ENCODE results near the gene TNPO3.

Gene TNPO3

DNA sequence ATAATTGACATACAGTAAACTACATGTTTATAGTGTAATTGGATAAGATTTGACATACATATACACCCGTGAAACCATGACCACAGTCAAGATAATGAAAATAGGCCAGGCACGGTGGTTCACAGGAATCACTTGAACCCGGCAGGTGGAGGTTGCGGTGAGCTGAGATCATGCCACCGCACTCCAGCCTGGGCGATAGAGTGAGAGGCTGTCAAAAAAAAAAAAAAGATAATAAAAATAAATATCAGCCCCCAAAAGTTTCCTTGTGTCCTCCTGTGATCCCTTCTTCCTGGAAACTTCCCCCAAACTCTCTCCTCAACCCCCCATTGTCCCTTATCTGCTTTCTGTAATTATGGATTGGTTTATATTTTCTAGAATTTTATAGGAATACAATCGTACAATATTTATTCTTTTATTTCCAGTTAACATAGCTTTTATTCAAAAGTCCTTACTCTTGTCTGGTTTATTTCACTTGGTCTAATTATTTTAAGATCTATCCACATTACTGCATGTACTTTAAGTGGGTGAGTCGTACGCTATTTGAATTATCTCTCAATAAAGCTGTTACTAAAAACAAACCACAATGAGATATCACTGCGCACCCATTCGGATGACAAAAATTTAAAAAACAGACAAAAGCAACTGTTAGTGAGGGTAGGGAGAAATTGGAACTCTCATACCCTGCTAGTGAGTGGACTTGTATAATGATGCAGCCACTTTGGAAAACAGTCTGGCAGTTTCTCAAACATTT is 30.1 kb upstream of the TNPO3 start:
- TF ChIP-seq, protein P1, sequence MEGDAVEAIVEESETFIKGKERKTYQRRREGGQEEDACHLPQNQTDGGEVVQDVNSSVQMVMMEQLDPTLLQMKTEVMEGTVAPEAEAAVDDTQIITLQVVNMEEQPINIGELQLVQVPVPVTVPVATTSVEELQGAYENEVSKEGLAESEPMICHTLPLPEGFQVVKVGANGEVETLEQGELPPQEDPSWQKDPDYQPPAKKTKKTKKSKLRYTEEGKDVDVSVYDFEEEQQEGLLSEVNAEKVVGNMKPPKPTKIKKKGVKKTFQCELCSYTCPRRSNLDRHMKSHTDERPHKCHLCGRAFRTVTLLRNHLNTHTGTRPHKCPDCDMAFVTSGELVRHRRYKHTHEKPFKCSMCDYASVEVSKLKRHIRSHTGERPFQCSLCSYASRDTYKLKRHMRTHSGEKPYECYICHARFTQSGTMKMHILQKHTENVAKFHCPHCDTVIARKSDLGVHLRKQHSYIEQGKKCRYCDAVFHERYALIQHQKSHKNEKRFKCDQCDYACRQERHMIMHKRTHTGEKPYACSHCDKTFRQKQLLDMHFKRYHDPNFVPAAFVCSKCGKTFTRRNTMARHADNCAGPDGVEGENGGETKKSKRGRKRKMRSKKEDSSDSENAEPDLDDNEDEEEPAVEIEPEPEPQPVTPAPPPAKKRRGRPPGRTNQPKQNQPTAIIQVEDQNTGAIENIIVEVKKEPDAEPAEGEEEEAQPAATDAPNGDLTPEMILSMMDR (IDR thresholded peaks at IDR 0.05; ENCODE audit: control insufficient read depth, insufficient read depth, low read depth, low read length, missing control alignments), result no peak
- DNase-seq (ENCODE audit: low read depth), result no peak

DNA sequence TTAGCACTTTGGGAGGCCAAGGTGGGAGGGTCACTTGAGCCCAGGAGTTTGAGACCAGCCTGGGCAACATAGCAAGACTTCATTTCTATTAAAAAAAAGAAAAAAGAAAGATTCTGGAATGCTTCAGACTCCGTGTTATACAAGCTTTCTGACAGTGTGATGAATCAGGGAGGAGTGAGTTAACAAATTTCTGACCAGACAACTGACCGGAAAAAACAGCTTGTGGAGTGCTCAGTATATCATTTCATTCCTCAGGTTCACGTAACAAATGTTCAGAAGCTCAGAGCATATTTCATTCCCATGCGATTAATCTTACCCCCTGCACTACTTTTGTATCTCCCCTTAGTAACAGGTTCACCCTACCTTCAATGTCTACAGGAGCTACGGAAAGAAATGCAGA is 28.6 kb upstream of the TNPO3 start:
- no peak for DNase-seq (ENCODE audit: low read depth)
- TF ChIP-seq, protein P1 (IDR thresholded peaks at IDR 0.05; ENCODE audit: control insufficient read depth, insufficient read depth, low read depth, low read length, missing control alignments), result no peak
- H3K4me3 ChIP-seq (ENCODE audit: control insufficient read depth, low read depth, low read length), result no peak overlapping the region

More for the DNA sequence above, 30.1 kb upstream of the TNPO3 start:
- H3K4me3 ChIP-seq (ENCODE audit: control insufficient read depth, low read depth, low read length), result no peak overlapping the region

DNA sequence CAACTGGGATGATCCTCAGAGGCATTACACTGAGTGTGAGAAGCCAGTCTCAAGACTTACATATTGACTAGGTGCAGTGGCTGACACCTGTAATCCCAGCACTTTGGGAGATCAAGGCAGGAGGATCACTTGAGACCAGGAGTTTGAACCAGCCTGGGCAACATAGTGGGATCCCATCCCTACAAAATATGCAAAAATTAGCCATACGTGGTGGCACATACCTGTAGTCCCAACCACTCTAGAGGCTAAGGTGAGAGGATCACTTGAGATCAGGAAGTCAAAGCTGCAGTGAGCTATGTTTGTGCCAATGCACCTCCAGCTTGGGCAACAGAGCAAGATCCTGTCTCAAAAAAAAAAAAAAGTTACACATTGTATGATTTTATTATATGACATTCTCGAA is 23.5 kb upstream of the TNPO3 start:
- TF ChIP-seq, protein P1 (IDR thresholded peaks at IDR 0.05; ENCODE audit: control insufficient read depth, insufficient read depth, low read depth, low read length, missing control alignments), result no peak
- no peak for DNase-seq (ENCODE audit: low read depth)
- H3K4me3 ChIP-seq (ENCODE audit: control insufficient read depth, low read depth, low read length), result no peak overlapping the region

DNA sequence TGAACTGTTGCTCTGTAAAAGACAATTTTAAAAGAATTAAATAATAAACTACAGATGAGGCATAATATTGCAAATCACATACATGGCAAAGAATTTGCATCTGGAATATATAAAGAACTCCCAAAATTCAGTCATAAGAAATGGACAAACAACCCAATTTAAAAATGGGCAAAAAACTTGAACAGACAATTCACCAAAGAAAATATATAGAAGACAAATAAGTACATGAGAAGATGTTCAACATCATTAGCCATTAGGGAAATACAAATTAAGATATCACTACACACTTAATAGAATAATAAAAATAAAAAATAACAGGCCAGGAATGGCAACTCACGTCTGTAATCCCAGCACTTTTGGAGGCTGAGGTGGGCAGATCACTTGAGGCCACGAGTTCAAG is 22.0 kb upstream of the TNPO3 start:
- TF ChIP-seq, protein P1 (IDR thresholded peaks at IDR 0.05; ENCODE audit: control insufficient read depth, insufficient read depth, low read depth, low read length, missing control alignments), result no peak
- no peak overlapping the region for H3K4me3 ChIP-seq (ENCODE audit: control insufficient read depth, low read depth, low read length)
- DNase-seq (ENCODE audit: low read depth), result no peak

DNA sequence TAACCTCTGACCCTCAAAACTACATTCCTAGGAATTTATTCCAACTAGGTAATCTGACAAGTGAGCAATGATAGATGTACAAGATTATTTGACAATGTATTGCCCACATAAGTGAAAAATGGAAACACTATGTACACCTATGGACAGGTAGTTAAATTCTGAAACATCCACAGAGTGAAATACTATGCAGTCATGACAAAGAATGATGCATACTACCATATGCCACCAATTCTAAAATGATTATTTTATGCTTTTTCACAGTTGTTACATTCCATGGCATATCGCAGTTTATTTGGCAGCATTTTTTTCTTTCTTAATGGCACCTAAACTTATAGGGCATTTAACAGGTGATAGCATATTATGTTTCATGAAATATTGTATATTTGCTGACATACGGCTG is 20.1 kb upstream of the TNPO3 start:
- TF ChIP-seq, protein P1 (IDR thresholded peaks at IDR 0.05; ENCODE audit: control insufficient read depth, insufficient read depth, low read depth, low read length, missing control alignments), result no peak
- no peak overlapping the region for H3K4me3 ChIP-seq (ENCODE audit: control insufficient read depth, low read depth, low read length)
- DNase-seq (ENCODE audit: low read depth), result no peak

DNA sequence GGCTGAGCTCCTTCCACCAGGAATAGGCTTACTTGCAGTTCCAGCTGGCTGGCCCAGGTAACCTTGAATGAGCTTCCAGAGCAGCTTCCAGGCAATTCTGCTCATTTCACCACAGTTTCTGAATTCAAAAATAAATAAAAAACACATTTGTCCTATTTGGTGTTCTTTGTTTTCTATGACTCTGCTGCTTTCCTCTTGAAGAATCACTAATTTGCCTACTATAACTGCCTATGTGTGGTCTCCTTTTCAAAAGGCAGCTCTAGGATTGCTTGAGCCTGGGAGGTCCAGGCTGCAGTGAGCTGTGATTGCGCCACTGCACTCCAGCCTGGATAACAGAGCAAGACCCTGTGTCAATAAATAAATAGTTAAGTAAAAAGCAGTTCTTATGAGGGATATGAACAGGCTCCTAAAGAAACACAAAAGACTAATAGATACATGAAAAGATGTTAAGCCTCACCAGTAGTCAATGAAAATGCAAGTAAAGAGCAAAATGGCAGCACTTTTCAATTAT is 19.5 kb upstream of the TNPO3 start:
- TF ChIP-seq, protein P1 (IDR thresholded peaks at IDR 0.05; ENCODE audit: control insufficient read depth, insufficient read depth, low read depth, low read length, missing control alignments), result no peak
- no peak overlapping the region for H3K4me3 ChIP-seq (ENCODE audit: control insufficient read depth, low read depth, low read length)
- DNase-seq (ENCODE audit: low read depth), result no peak

Measured in AG09309 (cell line).